MM.1S (cell line): ENCODE measurements around the gene KL.

Source experiments
- DNase-seq: peaks from one replicate; pipeline ENCODE4 v3.0.0-alpha.2; 2015
- H2AFZ ChIP-seq: fragments of 300-600 bp; sonication (generic); 2 replicates; pipeline ENCODE4 v1.6.0; 2016; ENCODE audit warnings: antibody characterized with exemption, low read length
- H3F3A ChIP-seq: fragments of 300-600 bp; sonication (generic); 2 replicates; pipeline ENCODE4 v1.6.1; 2016; ENCODE audit warnings: mild to moderate bottlenecking, antibody characterized with exemption, low read length, moderate library complexity, mixed read lengths; ENCODE audit not compliant: insufficient read depth
- H3K27ac ChIP-seq: fragments of 300-600 bp; sonication (generic); 2 replicates; pipeline ENCODE4 v1.5.1; 2016; ENCODE audit warnings: mild to moderate bottlenecking, low read length
- H3K27me3 ChIP-seq: fragments of 300-600 bp; sonication (generic); replicated peaks from 2 replicates; pipeline ENCODE4 v1.6.0; 2016; ENCODE audit warnings: low read length; ENCODE audit not compliant: insufficient read depth
- H3K36me3 ChIP-seq: fragments of 300-600 bp; sonication (generic); replicated peaks from 2 replicates; pipeline ENCODE4 v1.6.1; 2016; ENCODE audit warnings: mild to moderate bottlenecking, low read length, mixed read lengths; ENCODE audit not compliant: insufficient read depth
- H3K4me1 ChIP-seq: fragments of 300-600 bp; sonication (generic); 2 replicates; pipeline ENCODE4 v1.6.1; 2016; ENCODE audit warnings: low read length, mixed read lengths
- H3K4me2 ChIP-seq: fragments of 300-600 bp; sonication (generic); 2 replicates; pipeline ENCODE4 v1.6.0; 2016; ENCODE audit warnings: low read depth, low read length
- H3K4me3 ChIP-seq: fragments of 300-600 bp; sonication (generic); 2 replicates; pipeline ENCODE4 v1.5.1; 2016; ENCODE audit warnings: low read length, mixed read lengths
- H3K79me2 ChIP-seq: fragments of 300-600 bp; sonication (generic); 2 replicates; pipeline ENCODE4 v1.6.1; 2016; ENCODE audit warnings: mixed run types, low read length, mixed read lengths
- H3K9ac ChIP-seq: fragments of 300-600 bp; sonication (generic); 2 replicates; pipeline ENCODE4 v1.6.1; 2016; ENCODE audit warnings: low read length, mixed read lengths
- H3K9me2 ChIP-seq: fragments of 300-600 bp; sonication (generic); replicated peaks from 2 replicates; pipeline ENCODE4 v1.6.1; 2016; ENCODE audit warnings: mild to moderate bottlenecking, low read length, mixed read lengths; ENCODE audit not compliant: insufficient read depth
- H3K9me3 ChIP-seq: fragments of 300-600 bp; sonication (generic); replicated peaks from 2 replicates; pipeline ENCODE4 v1.6.1; 2016; ENCODE audit warnings: mild to moderate bottlenecking, low read length, mixed read lengths; ENCODE audit not compliant: insufficient read depth
- H4K20me1 ChIP-seq: fragments of 300-600 bp; sonication (generic); 2 replicates; pipeline ENCODE4 v1.6.1; 2016; ENCODE audit warnings: mild to moderate bottlenecking, low read length, moderate library complexity, mixed read lengths; ENCODE audit not compliant: insufficient read depth
- EZH2 ChIP-seq: fragments of 300-600 bp; sonication (generic); optimal IDR thresholded peaks from 2 replicates; pipeline ENCODE3; 2017; ENCODE audit warnings: low read depth, mild to moderate bottlenecking, antibody characterized with exemption, low read length, mixed read lengths
- EZH2phosphoT487 ChIP-seq: fragments of 300-600 bp; sonication (generic); IDR thresholded peaks from 2 replicates; pipeline ENCODE4 v1.6.1; 2018; ENCODE audit warnings: antibody characterized with exemption, low read length
- TF ChIP-seq, protein P1 (sequence below): fragments of 300-600 bp; sonication (generic); IDR thresholded peaks from 2 replicates; pipeline ENCODE4 v1.5.1; 2016; ENCODE audit warnings: antibody characterized with exemption, low read length, mixed read lengths

KL gene

DNA sequence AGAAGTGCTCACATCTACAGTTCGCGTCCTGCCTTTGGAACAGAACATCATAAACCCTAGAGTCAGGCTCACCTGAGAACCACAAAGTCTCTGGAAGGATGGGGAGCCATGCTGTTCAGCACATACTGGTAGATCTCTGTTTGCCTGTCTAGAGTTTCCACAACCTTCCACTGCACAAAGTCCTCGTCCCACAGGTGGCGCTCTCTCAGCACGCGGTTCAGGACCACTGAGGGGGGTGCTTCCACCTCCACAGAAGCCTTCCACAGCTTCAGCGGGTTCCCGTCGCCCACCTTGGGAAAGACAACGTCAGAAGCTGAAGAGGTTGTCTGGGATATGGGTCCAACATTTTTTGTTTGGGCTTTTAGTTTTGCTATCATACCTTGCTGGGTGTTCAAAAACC is 93.6 kb downstream of the KL start:
- no peak for DNase-seq
- no peak overlapping the region for H3K4me3 ChIP-seq
- H3K4me2 ChIP-seq: no peak overlapping the region
- H3K9ac ChIP-seq: no peak overlapping the region
- no peaks in the 10 kb centered on the region for H4K20me1 ChIP-seq
- no peaks in the 10 kb centered on the region for H3K79me2 ChIP-seq
- no peaks in the 10 kb centered on the region for H3K27me3 ChIP-seq
- H3K36me3 ChIP-seq: no peaks in the 10 kb centered on the region
- H2AFZ ChIP-seq: no peak overlapping the region
- H3K27ac ChIP-seq: no peak overlapping the region
- H3K9me2 ChIP-seq: no peaks in the 10 kb centered on the region
- H3K4me1 ChIP-seq: no peaks in the 10 kb centered on the region
- TF ChIP-seq, protein P1, sequence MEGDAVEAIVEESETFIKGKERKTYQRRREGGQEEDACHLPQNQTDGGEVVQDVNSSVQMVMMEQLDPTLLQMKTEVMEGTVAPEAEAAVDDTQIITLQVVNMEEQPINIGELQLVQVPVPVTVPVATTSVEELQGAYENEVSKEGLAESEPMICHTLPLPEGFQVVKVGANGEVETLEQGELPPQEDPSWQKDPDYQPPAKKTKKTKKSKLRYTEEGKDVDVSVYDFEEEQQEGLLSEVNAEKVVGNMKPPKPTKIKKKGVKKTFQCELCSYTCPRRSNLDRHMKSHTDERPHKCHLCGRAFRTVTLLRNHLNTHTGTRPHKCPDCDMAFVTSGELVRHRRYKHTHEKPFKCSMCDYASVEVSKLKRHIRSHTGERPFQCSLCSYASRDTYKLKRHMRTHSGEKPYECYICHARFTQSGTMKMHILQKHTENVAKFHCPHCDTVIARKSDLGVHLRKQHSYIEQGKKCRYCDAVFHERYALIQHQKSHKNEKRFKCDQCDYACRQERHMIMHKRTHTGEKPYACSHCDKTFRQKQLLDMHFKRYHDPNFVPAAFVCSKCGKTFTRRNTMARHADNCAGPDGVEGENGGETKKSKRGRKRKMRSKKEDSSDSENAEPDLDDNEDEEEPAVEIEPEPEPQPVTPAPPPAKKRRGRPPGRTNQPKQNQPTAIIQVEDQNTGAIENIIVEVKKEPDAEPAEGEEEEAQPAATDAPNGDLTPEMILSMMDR: no peak
- no peaks in the 10 kb centered on the region for H3K9me3 ChIP-seq
- H3F3A ChIP-seq: no peaks in the 10 kb centered on the region

DNA sequence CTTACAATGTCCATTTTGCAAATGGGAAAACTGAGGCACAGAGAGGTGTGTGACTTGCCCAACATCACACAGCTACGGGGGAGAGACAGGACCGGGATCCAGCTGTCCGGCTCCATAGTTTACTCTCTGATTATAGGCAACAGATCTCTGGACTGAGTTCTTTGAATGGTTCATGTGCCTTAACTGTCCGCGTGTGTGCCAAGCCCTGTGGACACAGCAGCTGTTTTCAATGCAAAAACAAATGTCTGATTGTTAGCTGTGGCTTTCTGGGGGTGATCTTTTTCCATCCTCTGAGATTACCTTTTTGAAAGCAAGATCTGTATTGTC is 94.1 kb downstream of the KL start:
- Histone ChIP-seq H3K36me3 (no peaks in the 10 kb centered on the region), H3K79me2 (no peaks in the 10 kb centered on the region), H3K9ac (no peak overlapping the region), H3K4me2 (no peak overlapping the region), H3K27me3 (no peaks in the 10 kb centered on the region), H3K4me3 (no peak overlapping the region), H3K9me3 (no peaks in the 10 kb centered on the region), H2AFZ (no peak overlapping the region), H3K9me2 (no peaks in the 10 kb centered on the region), H4K20me1 (no peaks in the 10 kb centered on the region), H3K27ac (no peak overlapping the region), H3K4me1 (no peaks in the 10 kb centered on the region), H3F3A (no peaks in the 10 kb centered on the region)
- TF ChIP-seq EZH2phosphoT487 (no peak), EZH2 (no peak)
- TF ChIP-seq, protein P1: no peak
- no peak for DNase-seq

DNA sequence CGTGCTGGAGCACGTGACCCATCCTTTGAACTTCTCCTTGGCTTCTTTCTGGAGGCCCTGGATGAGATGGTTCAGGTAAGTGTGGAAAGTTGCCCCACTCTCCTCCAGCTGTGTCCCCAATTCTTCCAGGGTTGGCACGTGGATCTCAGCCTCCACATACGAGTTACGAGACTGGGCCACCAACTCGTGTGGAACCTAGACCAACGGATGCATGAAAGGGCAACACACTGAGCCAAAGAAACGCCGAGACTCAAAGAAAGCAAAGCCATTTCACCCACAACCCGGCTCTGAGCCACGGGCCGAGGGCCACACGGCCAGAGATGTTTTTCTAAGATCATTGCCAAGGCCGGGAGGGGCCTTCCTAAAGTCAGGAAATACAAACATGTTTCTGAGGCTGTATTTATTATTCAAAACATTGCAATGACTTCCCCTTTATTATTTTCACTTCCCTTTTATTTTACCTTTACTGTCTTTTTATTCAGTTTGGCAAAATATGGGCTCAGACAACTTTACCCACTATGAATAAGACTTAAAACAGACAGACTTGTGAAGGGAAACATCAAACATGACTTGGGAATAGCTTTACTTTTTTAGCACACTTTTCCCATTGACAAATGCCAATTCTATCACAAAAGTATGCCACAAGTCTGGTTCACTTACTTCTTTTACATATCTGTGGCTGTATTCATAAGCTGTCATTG is 94.6 kb downstream of the KL start:
- no peaks in the 10 kb centered on the region for H3K9me2 ChIP-seq
- no peak for DNase-seq
- H3K4me1 ChIP-seq: no peaks in the 10 kb centered on the region
- H3K36me3 ChIP-seq: no peaks in the 10 kb centered on the region
- no peaks in the 10 kb centered on the region for H3K27me3 ChIP-seq
- H3K9ac ChIP-seq: no peak overlapping the region
- H3K4me2 ChIP-seq: no peak overlapping the region
- no peaks in the 10 kb centered on the region for H4K20me1 ChIP-seq
- no peaks in the 10 kb centered on the region for H3K9me3 ChIP-seq
- no peak overlapping the region for H3K4me3 ChIP-seq
- no peaks in the 10 kb centered on the region for H3K79me2 ChIP-seq
- TF ChIP-seq EZH2phosphoT487: no peak
- no peak for TF ChIP-seq EZH2
- TF ChIP-seq, protein P1: no peak
- H2AFZ ChIP-seq: no peak overlapping the region
- no peak overlapping the region for H3K27ac ChIP-seq
- H3F3A ChIP-seq: no peaks in the 10 kb centered on the region
